ENCODE measurements around the gene RASGEF1B.

- TF ChIP-seq CTCF (IDR thresholded peaks at IDR 0.05; ENCODE audit: low read depth, low read length) (no peak), EZH2phosphoT487 (IDR thresholded peaks at IDR 0.05; ENCODE audit: low read depth) (no peak)
Measured at GRCh38 chr4:81485310-81485980, 13.7 kb upstream of the RASGEF1B start.
